Measurements from ENCODE around the gene ASAP2.

DNA sequence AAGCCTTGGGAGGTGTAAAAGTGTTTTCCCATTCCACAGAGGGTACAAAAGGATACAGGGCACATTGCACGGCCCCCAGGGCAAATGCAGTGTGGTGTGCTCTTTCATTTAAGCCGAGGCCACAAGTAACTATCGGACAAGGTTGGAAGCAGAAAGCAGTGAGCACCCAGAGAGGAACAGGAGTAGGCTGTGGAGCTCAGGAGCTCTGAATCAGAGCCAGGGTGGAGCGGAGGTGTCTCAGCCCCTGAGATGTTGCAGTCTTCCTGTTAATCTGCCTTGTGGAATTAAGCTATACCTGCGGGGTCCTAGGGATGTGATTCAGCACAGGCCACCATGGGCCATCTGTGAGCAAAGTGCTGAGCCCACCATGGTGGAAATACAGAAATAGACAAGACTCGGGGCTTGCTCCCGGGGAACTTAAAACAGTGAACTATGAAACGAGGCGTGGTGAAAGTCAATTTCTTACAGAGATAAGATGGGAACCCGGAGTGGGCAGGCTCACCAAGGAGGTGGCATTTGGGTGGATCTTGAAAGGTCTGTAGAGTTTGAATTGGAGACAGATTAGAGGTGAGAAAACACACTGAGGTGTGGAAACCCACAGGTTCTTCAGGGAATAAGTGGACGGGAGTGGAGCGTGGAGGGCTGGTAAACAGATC is 44.0 kb downstream of the ASAP2 start:
- TF ChIP-seq, protein P1, sequence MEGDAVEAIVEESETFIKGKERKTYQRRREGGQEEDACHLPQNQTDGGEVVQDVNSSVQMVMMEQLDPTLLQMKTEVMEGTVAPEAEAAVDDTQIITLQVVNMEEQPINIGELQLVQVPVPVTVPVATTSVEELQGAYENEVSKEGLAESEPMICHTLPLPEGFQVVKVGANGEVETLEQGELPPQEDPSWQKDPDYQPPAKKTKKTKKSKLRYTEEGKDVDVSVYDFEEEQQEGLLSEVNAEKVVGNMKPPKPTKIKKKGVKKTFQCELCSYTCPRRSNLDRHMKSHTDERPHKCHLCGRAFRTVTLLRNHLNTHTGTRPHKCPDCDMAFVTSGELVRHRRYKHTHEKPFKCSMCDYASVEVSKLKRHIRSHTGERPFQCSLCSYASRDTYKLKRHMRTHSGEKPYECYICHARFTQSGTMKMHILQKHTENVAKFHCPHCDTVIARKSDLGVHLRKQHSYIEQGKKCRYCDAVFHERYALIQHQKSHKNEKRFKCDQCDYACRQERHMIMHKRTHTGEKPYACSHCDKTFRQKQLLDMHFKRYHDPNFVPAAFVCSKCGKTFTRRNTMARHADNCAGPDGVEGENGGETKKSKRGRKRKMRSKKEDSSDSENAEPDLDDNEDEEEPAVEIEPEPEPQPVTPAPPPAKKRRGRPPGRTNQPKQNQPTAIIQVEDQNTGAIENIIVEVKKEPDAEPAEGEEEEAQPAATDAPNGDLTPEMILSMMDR (IDR thresholded peaks at IDR 0.05; ENCODE audit: insufficient read depth, low read length): no peak
- TF ChIP-seq POLR2AphosphoS5 (IDR thresholded peaks at IDR 0.05; ENCODE audit: low read depth): no peak
- TF ChIP-seq, protein P2, sequence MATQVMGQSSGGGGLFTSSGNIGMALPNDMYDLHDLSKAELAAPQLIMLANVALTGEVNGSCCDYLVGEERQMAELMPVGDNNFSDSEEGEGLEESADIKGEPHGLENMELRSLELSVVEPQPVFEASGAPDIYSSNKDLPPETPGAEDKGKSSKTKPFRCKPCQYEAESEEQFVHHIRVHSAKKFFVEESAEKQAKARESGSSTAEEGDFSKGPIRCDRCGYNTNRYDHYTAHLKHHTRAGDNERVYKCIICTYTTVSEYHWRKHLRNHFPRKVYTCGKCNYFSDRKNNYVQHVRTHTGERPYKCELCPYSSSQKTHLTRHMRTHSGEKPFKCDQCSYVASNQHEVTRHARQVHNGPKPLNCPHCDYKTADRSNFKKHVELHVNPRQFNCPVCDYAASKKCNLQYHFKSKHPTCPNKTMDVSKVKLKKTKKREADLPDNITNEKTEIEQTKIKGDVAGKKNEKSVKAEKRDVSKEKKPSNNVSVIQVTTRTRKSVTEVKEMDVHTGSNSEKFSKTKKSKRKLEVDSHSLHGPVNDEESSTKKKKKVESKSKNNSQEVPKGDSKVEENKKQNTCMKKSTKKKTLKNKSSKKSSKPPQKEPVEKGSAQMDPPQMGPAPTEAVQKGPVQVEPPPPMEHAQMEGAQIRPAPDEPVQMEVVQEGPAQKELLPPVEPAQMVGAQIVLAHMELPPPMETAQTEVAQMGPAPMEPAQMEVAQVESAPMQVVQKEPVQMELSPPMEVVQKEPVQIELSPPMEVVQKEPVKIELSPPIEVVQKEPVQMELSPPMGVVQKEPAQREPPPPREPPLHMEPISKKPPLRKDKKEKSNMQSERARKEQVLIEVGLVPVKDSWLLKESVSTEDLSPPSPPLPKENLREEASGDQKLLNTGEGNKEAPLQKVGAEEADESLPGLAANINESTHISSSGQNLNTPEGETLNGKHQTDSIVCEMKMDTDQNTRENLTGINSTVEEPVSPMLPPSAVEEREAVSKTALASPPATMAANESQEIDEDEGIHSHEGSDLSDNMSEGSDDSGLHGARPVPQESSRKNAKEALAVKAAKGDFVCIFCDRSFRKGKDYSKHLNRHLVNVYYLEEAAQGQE (IDR thresholded peaks at IDR 0.05; ENCODE audit: insufficient replicate concordance, low read depth): no peak
- TF ChIP-seq GABPA (IDR thresholded peaks at IDR 0.05; ENCODE audit: low read depth): no peak
- no peak for TF ChIP-seq SPI1 (IDR thresholded peaks at IDR 0.05; ENCODE audit: borderline replicate concordance, low read depth)
